Kidney epithelial cell (primary cell): ENCODE measurements around the gene EDIL3. TPM values are rescaled to one million over a fixed set of nuclear protein-coding genes. Genes with fewer than 3 reads are reported as not detected.

Experiments used
- DNase-seq: peaks from one replicate; pipeline ENCODE4 v3.0.0-alpha.2; 2010; ENCODE audit warnings: low read depth
- H3K27me3 ChIP-seq: 2 replicates; pipeline ENCODE4 v1.6.0; 2011; ENCODE audit warnings: low read length; ENCODE audit not compliant: control insufficient read depth, insufficient read depth
- H3K36me3 ChIP-seq: 2 replicates; pipeline ENCODE4 v1.5.1; 2011; ENCODE audit warnings: low read length; ENCODE audit not compliant: control insufficient read depth, insufficient read depth
- H3K4me3 ChIP-seq: 2 replicates; pipeline ENCODE4 v1.5.1; 2011; ENCODE audit warnings: low read depth, mild to moderate bottlenecking, control low read depth, low read length
- CTCF ChIP-seq: IDR thresholded peaks from 2 replicates; pipeline ENCODE4 v1.5.1; 2011; ENCODE audit warnings: mild to moderate bottlenecking, moderate library complexity, low read length, control low read depth, inconsistent platforms; ENCODE audit not compliant: insufficient read depth, poor library complexity, severe bottlenecking
- total RNA-seq: library from RNA; depleted of rRNA; stranded (reverse); fragments of >200 nt; gene quantifications from 2 replicates; pipeline ENCODE4 v1.2.3, GENCODE V29; 2015

EDIL3 gene
- total RNA-seq, 1 donor from 2014 or later = 41.7 TPM

GRCh38 chr5:84419742-84420141 is 35.1 kb upstream of the EDIL3 start:
- no peaks in the 10 kb centered on the region for H3K27me3 ChIP-seq
- no peak for TF ChIP-seq CTCF
- no peak overlapping the region for H3K4me3 ChIP-seq
- DNase-seq = no peak
- H3K36me3 ChIP-seq = no peaks in the 10 kb centered on the region

GRCh38 chr5:84411832-84412605 is 27.3 kb upstream of the EDIL3 start:
- TF ChIP-seq CTCF = no peak
- no peak for DNase-seq

GRCh38 chr5:84406111-84406510 is 21.4 kb upstream of the EDIL3 start:
- DNase-seq = no peak
- no peak overlapping the region for H3K4me3 ChIP-seq
- no peak for TF ChIP-seq CTCF
- H3K36me3 ChIP-seq = no peaks in the 10 kb centered on the region
- H3K27me3 ChIP-seq = no peaks in the 10 kb centered on the region

More at GRCh38 chr5:84411832-84412605, 27.3 kb upstream of the EDIL3 start:
- H3K27me3 ChIP-seq = no peaks in the 10 kb centered on the region
- H3K4me3 ChIP-seq = no peak overlapping the region
- no peaks in the 10 kb centered on the region for H3K36me3 ChIP-seq

GRCh38 chr5:84403773-84404172 is 19.1 kb upstream of the EDIL3 start:
- TF ChIP-seq CTCF = no peak
- DNase-seq = peak; percentile 91
- Histone ChIP-seq H3K4me3 (no peak overlapping the region), H3K36me3 (no peaks in the 10 kb centered on the region), H3K27me3 (no peaks in the 10 kb centered on the region)

GRCh38 chr5:84397385-84397784 is 12.7 kb upstream of the EDIL3 start:
- no peak for TF ChIP-seq CTCF
- no peaks in the 10 kb centered on the region for H3K36me3 ChIP-seq
- no peak for DNase-seq
- H3K27me3 ChIP-seq = no peaks in the 10 kb centered on the region
- H3K4me3 ChIP-seq = no peak overlapping the region

GRCh38 chr5:84393969-84394368 is 9.3 kb upstream of the EDIL3 start:
- no peaks in the 10 kb centered on the region for H3K27me3 ChIP-seq
- H3K4me3 ChIP-seq = no peak overlapping the region
- no peak for TF ChIP-seq CTCF
- no peaks in the 10 kb centered on the region for H3K36me3 ChIP-seq
- DNase-seq = peak; percentile 89
